GM18526 (cell line): ENCODE results near the gene FLRT1.

Experiments
- POLR2A ChIP-seq: IDR thresholded peaks from 3 replicates; pipeline ENCODE4 v1.6.1; 2011; ENCODE audit not compliant: insufficient read length; ENCODE audit errors: extremely low read depth

Gene FLRT1

GRCh38 chr11:64048042-64048854, 12.5 kb downstream of the FLRT1 start:
- no peak for TF ChIP-seq POLR2A

GRCh38 chr11:64049509-64049908, 13.8 kb downstream of the FLRT1 start:
- TF ChIP-seq POLR2A = no peak

GRCh38 chr11:64051297-64051696, 15.6 kb downstream of the FLRT1 start:
- TF ChIP-seq POLR2A = no peak

GRCh38 chr11:64052436-64052835, 16.7 kb downstream of the FLRT1 start:
- TF ChIP-seq POLR2A = no peak

GRCh38 chr11:64052938-64053622, 17.3 kb downstream of the FLRT1 start:
- TF ChIP-seq POLR2A = no peak

- TF ChIP-seq POLR2A = no peak
Observed at GRCh38 chr11:64053699-64054098, 18.0 kb downstream of the FLRT1 start.

DNA sequence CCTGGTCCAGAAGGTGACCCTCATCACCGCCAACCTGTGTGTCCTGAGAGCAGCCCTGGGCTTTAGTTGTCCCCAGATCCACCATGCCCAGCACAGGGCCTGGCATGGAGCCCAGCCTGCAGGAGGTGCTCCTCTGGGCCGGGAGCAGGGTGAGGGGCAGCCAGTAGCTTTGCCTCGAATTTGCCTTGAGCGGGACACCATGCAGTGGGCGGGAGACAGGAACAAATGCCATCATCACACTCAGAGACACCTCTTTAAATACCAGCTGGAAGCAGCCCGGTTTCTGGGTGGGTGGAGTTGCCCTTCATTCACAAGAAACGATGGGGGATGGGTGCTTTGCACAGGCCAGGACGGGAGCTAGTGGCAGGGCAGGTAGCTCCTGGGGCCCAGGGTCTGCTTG, 19.3 kb downstream of the FLRT1 start:
- no peak for TF ChIP-seq POLR2A

DNA sequence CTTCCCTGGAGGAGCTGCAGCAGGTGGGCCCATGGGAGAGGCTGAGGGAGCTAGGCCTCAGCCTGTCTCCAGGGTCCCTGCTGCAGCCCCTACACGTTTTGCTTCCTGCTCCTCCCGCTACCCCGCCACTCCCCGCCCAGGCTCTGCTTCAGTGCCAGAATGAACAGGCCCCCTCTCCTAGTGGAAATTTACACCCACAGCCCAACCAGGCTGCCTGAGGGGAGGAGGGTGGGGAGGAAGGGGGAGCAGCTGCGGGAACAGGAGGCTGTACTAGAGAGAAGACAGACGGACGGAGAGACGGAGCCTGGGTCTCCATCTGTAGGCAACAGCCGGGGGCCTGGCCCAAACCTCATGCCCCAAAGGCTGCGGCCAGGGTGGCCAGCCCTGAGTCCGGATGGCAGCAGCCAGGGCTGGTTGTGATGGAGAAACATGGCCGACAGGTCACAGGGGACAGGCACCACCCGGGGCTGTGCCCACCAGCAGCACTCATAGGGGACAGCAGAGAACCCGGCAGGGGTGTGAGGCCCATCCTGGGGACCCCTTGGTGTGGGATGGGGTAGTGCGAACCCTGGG, 20.6 kb downstream of the FLRT1 start:
- no peak for TF ChIP-seq POLR2A

GRCh38 chr11:64056861-64057260, 21.1 kb downstream of the FLRT1 start:
- TF ChIP-seq POLR2A = no peak

DNA sequence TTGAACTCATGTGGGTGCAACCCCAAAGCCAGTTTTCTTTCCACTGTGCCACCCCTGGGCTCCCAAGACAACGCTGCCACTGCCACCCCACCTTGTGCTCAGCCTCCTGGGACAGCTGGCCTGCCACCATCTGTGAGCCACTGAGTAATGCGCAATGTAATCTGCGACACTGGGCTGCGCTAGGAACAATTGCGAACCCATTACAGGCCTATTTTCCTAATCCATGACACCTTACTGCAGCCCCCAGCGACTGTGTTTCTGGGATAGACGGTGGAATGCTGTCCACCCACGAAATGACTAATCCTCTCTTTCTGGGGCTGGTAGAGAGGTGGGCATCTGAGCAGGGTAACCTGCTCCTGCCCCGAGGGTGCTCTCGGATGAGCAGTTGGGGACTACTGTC, 22.2 kb downstream of the FLRT1 start:
- no peak for TF ChIP-seq POLR2A

- no peak for TF ChIP-seq POLR2A
Observed at GRCh38 chr11:64058494-64058893, 22.8 kb downstream of the FLRT1 start.

DNA sequence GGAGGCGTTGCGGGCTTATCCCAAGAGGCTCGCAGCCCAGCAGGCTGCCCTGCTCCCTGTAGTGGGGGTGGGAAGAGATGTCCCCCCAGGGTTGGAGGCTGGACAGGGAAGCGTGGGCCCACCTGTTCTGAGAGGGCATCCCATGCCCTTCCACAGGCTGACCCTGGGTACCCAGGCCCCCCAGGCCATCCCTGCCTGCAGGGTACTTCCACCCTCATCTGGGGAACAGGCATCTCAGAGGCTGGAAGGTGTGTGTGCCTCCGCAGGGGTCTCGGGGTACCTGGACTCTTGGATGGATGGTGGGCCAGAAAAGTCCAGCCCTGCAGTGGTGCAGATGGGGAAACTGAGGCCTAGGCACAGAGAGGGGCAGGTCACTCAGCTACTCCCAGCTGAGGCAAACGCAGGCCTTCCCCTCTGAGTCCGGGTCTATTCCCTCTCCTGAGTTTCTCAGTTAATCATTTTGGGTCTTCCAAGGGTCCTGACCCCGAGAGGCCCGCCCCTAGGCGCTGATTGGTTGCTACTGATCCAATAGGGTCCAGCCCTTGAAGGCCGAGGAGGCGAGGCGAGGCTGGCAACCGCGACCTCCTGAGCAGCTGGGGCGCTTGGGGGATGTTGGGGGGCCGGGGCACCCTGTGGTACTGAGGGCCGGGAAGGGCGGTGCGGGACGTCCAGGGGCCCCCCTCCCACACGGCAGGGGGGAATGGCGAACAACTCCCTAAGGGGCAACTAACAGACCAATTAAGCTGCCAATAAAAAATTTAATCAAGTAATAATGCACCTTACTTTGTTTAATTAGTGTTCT, 23.8 kb downstream of the FLRT1 start:
- no peak for TF ChIP-seq POLR2A

DNA sequence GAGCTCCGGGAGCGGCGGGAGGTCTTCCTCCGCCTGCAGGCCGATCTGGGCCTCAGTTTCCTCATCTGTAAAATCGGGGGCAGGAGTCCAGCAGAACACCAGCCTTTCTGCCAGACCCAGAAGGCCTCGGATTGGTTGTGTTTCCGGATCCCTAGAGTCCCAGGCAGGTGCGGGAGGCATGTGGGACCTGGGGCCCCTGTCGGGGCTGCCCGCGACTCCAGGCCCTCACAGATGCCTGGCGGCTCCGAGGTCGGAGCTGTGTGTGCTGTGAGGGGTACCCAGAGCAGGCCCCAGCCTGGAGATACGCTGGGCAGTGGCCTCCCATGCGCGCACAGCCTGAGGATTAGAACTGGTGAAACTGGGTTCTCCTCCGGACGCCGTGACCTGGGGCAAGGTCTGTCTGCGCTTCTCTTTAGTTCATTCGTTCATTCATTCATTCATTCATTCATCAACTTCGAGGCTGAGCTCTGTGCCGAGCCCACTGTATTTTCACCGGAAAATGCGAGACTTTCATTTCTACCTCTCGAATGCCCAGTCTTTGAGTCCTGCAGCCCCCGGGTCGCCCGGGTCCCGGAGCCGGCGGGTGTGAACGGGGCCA, 24.6 kb downstream of the FLRT1 start:
- no peak for TF ChIP-seq POLR2A

- TF ChIP-seq POLR2A = no peak
Observed at GRCh38 chr11:64060861-64061444, 25.2 kb downstream of the FLRT1 start.
